Progenitor cell of endocrine pancreas (in vitro differentiated cells): ENCODE measurements around the gene UGT1A8. TPM values are rescaled to one million over a fixed set of nuclear protein-coding genes. Genes with fewer than 3 reads are reported as not detected.

Experiments
- DNase-seq: peaks from one replicate; pipeline ENCODE4 v3.0.0; 2021; ENCODE audit warnings: low spot score; ENCODE audit not compliant: unreplicated experiment
- H3K27ac Mint-ChIP-seq: 2 replicates; pipeline ENCODE4 v1.8.0; 2021; ENCODE audit warnings: mild to moderate bottlenecking, moderate library complexity, mixed read lengths
- H3K27me3 Mint-ChIP-seq: 2 replicates; pipeline ENCODE4 v1.8.0; 2021; ENCODE audit warnings: mixed read lengths
- H3K36me3 Mint-ChIP-seq: 2 replicates; pipeline ENCODE4 v1.8.0; 2022; ENCODE audit warnings: mixed read lengths; ENCODE audit not compliant: insufficient read depth
- H3K4me1 Mint-ChIP-seq: 2 replicates; pipeline ENCODE4 v1.8.0; 2021; ENCODE audit warnings: low read depth, mixed read lengths
- H3K4me3 Mint-ChIP-seq: 2 replicates; pipeline ENCODE4 v1.8.0; 2021; ENCODE audit warnings: low read depth, mild to moderate bottlenecking, moderate library complexity, mixed read lengths
- H3K9me3 Mint-ChIP-seq: 2 replicates; pipeline ENCODE4 v1.8.0; 2021; ENCODE audit warnings: low read depth, mixed read lengths
- CTCF ChIP-seq: fragments of 200-600 bp; sonication (generic); IDR thresholded peaks from one replicate; pipeline ENCODE4 v1.5.0; 2021; ENCODE audit warnings: antibody characterized with exemption, mild to moderate bottlenecking; ENCODE audit not compliant: unreplicated experiment
- total RNA-seq: library from RNA; stranded (reverse); gene quantifications from 2 replicates; pipeline ENCODE4 v1.2.1, GENCODE V29; 2021

The UGT1A8 gene
- total RNA-seq, 1 donor from 2014 or later, result not detected

- peaks cover 11% of the 10 kb centered on the region for H3K4me1 Mint-ChIP-seq
- no peaks in the 10 kb centered on the region for H3K36me3 Mint-ChIP-seq
- no peak overlapping the region for H3K4me3 Mint-ChIP-seq
- H3K9me3 Mint-ChIP-seq, result peaks cover 3% of the 10 kb centered on the region
- H3K27ac Mint-ChIP-seq, result no peak overlapping the region
- TF ChIP-seq CTCF, result no peak
- DNase-seq, result no peak
- H3K27me3 Mint-ChIP-seq, result no peaks in the 10 kb centered on the region
Observed at GRCh38 chr2:233689031-233689430, 71.6 kb downstream of the UGT1A8 start.

- Mint-ChIP-seq H3K27ac (no peak overlapping the region), H3K9me3 (peaks cover 3% of the 10 kb centered on the region), H3K36me3 (no peaks in the 10 kb centered on the region), H3K4me1 (peaks cover 11% of the 10 kb centered on the region), H3K27me3 (no peaks in the 10 kb centered on the region), H3K4me3 (no peak overlapping the region)
- DNase-seq, result no peak
- TF ChIP-seq CTCF, result no peak
Observed at GRCh38 chr2:233689501-233689900, 72.1 kb downstream of the UGT1A8 start.

- Mint-ChIP-seq H3K27ac (no peak overlapping the region), H3K9me3 (peaks cover 3% of the 10 kb centered on the region), H3K27me3 (no peaks in the 10 kb centered on the region), H3K4me1 (peaks cover 11% of the 10 kb centered on the region), H3K36me3 (no peaks in the 10 kb centered on the region), H3K4me3 (no peak overlapping the region)
- TF ChIP-seq CTCF, result no peak
- DNase-seq, result no peak
Observed at GRCh38 chr2:233690444-233690843, 73.0 kb downstream of the UGT1A8 start.

- Mint-ChIP-seq H3K36me3 (no peaks in the 10 kb centered on the region), H3K27me3 (no peaks in the 10 kb centered on the region), H3K27ac (no peak overlapping the region), H3K9me3 (peaks cover 3% of the 10 kb centered on the region), H3K4me1 (peaks cover 11% of the 10 kb centered on the region), H3K4me3 (no peak overlapping the region)
- TF ChIP-seq CTCF, result no peak
- DNase-seq, result no peak
Observed at GRCh38 chr2:233691443-233692433, 74.3 kb downstream of the UGT1A8 start.

- Mint-ChIP-seq H3K36me3 (no peaks in the 10 kb centered on the region), H3K4me1 (peaks cover 11% of the 10 kb centered on the region), H3K9me3 (peaks cover 3% of the 10 kb centered on the region), H3K27ac (no peak within 1 kb of the TSS), H3K4me3 (no peak within 1 kb of the TSS), H3K27me3 (no peaks in the 10 kb centered on the region)
- no peak for DNase-seq
- no peak for TF ChIP-seq CTCF
Observed at GRCh38 chr2:233692648-233693047, 75.2 kb downstream of the UGT1A8 start, which contains the start of gene UGT1A6. TSS of gene UGT1A6 (plus strand) at chr2:233692890. CDS start at chr2:233693005, 115 bp downstream.
